Activated CD4-positive, alpha-beta T cell treated with anti-CD3 and anti-CD28 coated beads for 4 hours (primary cell): Measurements from ENCODE around the gene TMEM179.

ENCODE experiments used
- DNase-seq, 2 donors: peaks; one replicate each; pipeline ENCODE4 v3.0.0-alpha.2; 2020

TMEM179 gene

GRCh38 chr14:104554088-104554607, 50.4 kb downstream of the TMEM179 start:
- DNase-seq: no peak

GRCh38 chr14:104553166-104554087, 51.1 kb downstream of the TMEM179 start:
- no peak for DNase-seq

- DNase-seq: no peak
These were observed 51.8 kb downstream of the TMEM179 start for GRCh38 chr14:104552738-104553125.

- DNase-seq: no peak
These were observed 52.5 kb downstream of the TMEM179 start for GRCh38 chr14:104551851-104552737.

- no peak for DNase-seq
These were observed 53.5 kb downstream of the TMEM179 start for GRCh38 chr14:104550861-104551728.

- no peak for DNase-seq
These were observed 54.2 kb downstream of the TMEM179 start for GRCh38 chr14:104550340-104550860.

- DNase-seq: no peak
These were observed 54.8 kb downstream of the TMEM179 start for GRCh38 chr14:104549536-104550339.

GRCh38 chr14:104548802-104549535, 55.6 kb downstream of the TMEM179 start:
- DNase-seq: no peak

- no peak for DNase-seq
These were observed 56.4 kb downstream of the TMEM179 start for GRCh38 chr14:104547998-104548700.

GRCh38 chr14:104547310-104547997, 57.1 kb downstream of the TMEM179 start:
- no peak for DNase-seq

GRCh38 chr14:104546591-104547309, 57.8 kb downstream of the TMEM179 start:
- DNase-seq: no peak

- no peak for DNase-seq
These were observed 58.5 kb downstream of the TMEM179 start for GRCh38 chr14:104545942-104546501.

- no peak for DNase-seq
These were observed 59.2 kb downstream of the TMEM179 start for GRCh38 chr14:104545151-104545941.

- DNase-seq: no peak
These were observed 60.1 kb downstream of the TMEM179 start for GRCh38 chr14:104544362-104544961.

GRCh38 chr14:104542871-104543830, 61.4 kb downstream of the TMEM179 start:
- no peak for DNase-seq
